ENCODE data around the gene TICRR. TPM values are rescaled to one million over a fixed set of nuclear protein-coding genes. Genes with fewer than 3 reads are reported as not detected.
A peak's percentile ranks its signal among the peaks of the same experiment; 100 is the strongest.

TICRR gene
- total and polyA plus RNA-seq, 2 of the 13 experiments (the other 11 are each of a cell fraction or from before 2014, with no cell fraction given), result 4.1 to 14.3 TPM

GRCh38 chr15:89530976-89531375, 44.3 kb upstream of the TICRR start:
- BruUV-seq (replicated peaks), result no TSS peak
- Histone ChIP-seq H3K9me3 (ENCODE audit: low read length) (no peaks in the 10 kb centered on the region), H3K79me2 (ENCODE audit: insufficient read depth, low read length) (no peaks in the 10 kb centered on the region), H3K36me3 (replicated peaks in 1 of 2; ENCODE audit: control insufficient read depth in 1 of 2, insufficient read depth in 2 of 2, low read length in 2 of 2) (no peaks in the 10 kb centered on the region), H3K27ac (ENCODE audit: extremely low read length, insufficient read depth, low read length) (no peak overlapping the region), H3K4me1 (ENCODE audit: insufficient read depth, low read length) (peaks cover 8% of the 10 kb centered on the region), H2AFZ (ENCODE audit: low read length) (no peak overlapping the region), H3K27me3 (ENCODE audit: control insufficient read depth in 1 of 2, insufficient read depth in 2 of 2, low read length in 2 of 2) (peaks cover 2 to 6% of the 10 kb centered on the region in 2 experiments; a peak in 3 of 5 replicates), H3K9ac (ENCODE audit: insufficient read depth, low read depth, low read length) (no peak overlapping the region), H4K20me1 (ENCODE audit: insufficient read depth, low read length) (no peaks in the 10 kb centered on the region), H3K4me3 (replicated peaks in 1 of 3; ENCODE audit: insufficient read depth in 1 of 3, low read depth in 2 of 3, low read length in 3 of 3) (no peak overlapping the region), H3K4me2 (ENCODE audit: low read depth, low read length) (no peak overlapping the region)
- ChIA-PET CTCF (ENCODE audit: low intra/inter-chr PET ratio, low total read pairs) (no interaction called here), POLR2A (no interaction called here)
- no peak for TF ChIP-seq ADNP (CRISPR knock-in tag; IDR thresholded peaks at IDR 0.05)
- no peak for TF ChIP-seq CENPT (CRISPR knock-in tag; IDR thresholded peaks at IDR 0.05; ENCODE audit: low read depth)
- FAIRE-seq (no peak), ATAC-seq (no peak), DNase-seq (ENCODE audit: low spot score) (no peak)
- in situ Hi-C loops (cut with HindIII; ENCODE audit: extremely low pct_ligation_motif_present, low pct_unique_long_range_greater_than_20kb), result no loop called here
- WGBS (ENCODE audit: low lambda C conversion rate), result 69% methylated on average over 5 of the region's 5 CpGs
- intact Hi-C loops (cut with micrococcal nuclease; ENCODE audit: unreplicated experiment), result no loop called here

GRCh38 chr15:89531796-89532537, 43.3 kb upstream of the TICRR start:
- Histone ChIP-seq H3K36me3 (replicated peaks in 1 of 2; ENCODE audit: control insufficient read depth in 1 of 2, insufficient read depth in 2 of 2, low read length in 2 of 2) (no peaks in the 10 kb centered on the region), H3K4me2 (ENCODE audit: low read depth, low read length) (no peak overlapping the region), H3K27me3 (ENCODE audit: control insufficient read depth in 1 of 2, insufficient read depth in 2 of 2, low read length in 2 of 2) (peaks cover 2 to 6% of the 10 kb centered on the region in 2 experiments; a peak in 3 of 5 replicates), H3K79me2 (ENCODE audit: insufficient read depth, low read length) (no peaks in the 10 kb centered on the region), H3K9ac (ENCODE audit: insufficient read depth, low read depth, low read length) (no peak overlapping the region), H3K4me1 (ENCODE audit: insufficient read depth, low read length) (peaks cover 8% of the 10 kb centered on the region), H3K9me3 (ENCODE audit: low read length) (no peaks in the 10 kb centered on the region), H2AFZ (ENCODE audit: low read length) (no peak overlapping the region), H3K4me3 (replicated peaks in 1 of 3; ENCODE audit: insufficient read depth in 1 of 3, low read depth in 2 of 3, low read length in 3 of 3) (no peak overlapping the region), H4K20me1 (ENCODE audit: insufficient read depth, low read length) (no peaks in the 10 kb centered on the region), H3K27ac (ENCODE audit: extremely low read length, insufficient read depth, low read length) (no peak overlapping the region)
- no peak for FAIRE-seq
- ChIA-PET CTCF (ENCODE audit: low intra/inter-chr PET ratio, low total read pairs) (no interaction called here), POLR2A (no interaction called here)
- WGBS (ENCODE audit: low lambda C conversion rate), result 7% methylated on average over 6 of the region's 6 CpGs
- TF ChIP-seq RARG (CRISPR knock-in tag; IDR thresholded peaks at IDR 0.05; ENCODE audit: low read depth), result no peak
- TF ChIP-seq THAP9 (CRISPR knock-in tag; IDR thresholded peaks at IDR 0.05; ENCODE audit: borderline replicate concordance), result no peak
- TF ChIP-seq HDAC2 (CRISPR knock-in tag; IDR thresholded peaks at IDR 0.05), result no peak
- TF ChIP-seq ZNF674 (CRISPR knock-in tag; IDR thresholded peaks at IDR 0.05; ENCODE audit: low read depth), result no peak
- no peak for TF ChIP-seq ZNF703 (CRISPR knock-in tag; IDR thresholded peaks at IDR 0.05; ENCODE audit: borderline replicate concordance)
- in situ Hi-C loops (cut with HindIII; ENCODE audit: extremely low pct_ligation_motif_present, low pct_unique_long_range_greater_than_20kb) (no loop called here), intact Hi-C loops (cut with micrococcal nuclease; ENCODE audit: unreplicated experiment) (no loop called here)
- no TSS peak for BruUV-seq (replicated peaks)
- ATAC-seq, result peak; percentile 40; the same call in 2 of the 3 replicates
- DNase-seq (ENCODE audit: low spot score), result no peak
